ENCODE data around the gene PRDM16. TPM values are rescaled to one million over a fixed set of nuclear protein-coding genes. Genes with fewer than 3 reads are reported as not detected.

PRDM16 gene
- total and polyA plus RNA-seq, 2 of the 8 experiments (the other 6 are each of a cell fraction or from before 2014, with no cell fraction given), result 0.39 to 0.43 TPM

DNA sequence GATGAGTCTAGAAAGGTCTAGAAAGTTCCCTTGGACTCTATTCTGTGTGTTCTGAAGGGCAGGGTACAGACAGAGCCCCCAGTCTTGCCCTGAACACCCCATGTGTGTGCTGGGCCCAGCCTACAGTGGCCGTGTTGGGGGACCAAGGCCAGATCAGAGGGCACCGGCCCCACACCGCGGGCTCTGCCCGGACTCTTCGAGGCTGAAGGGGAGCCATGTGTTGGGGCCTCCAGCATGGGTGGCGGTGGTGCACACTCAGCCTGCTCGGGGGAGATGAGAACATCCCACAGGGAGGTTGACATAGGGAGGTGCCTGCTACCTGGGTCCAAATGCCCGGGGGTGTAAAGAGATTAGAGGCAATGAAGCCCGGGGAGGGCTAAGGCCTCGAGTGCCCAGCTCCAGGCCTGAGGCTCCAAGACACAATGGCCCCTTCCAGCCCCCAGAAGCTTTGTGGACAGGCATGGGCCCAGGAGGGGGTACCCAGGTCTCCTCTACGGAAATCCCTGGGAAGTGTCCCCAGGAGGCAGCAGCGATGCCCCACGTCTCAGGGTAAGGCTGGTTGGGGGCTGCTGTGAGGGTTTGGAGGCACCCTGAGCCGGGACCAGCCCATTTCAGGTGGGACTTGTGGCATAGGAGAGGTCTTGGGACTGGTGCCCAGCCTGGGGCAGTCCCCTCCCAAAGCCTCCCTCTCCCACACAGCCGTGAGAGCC is 397.5 kb downstream of the PRDM16 start (continued):
- no peak for TF ChIP-seq FOSL1 (IDR thresholded peaks at IDR 0.05; ENCODE audit: insufficient read depth, low read depth, low read length)
- no peak for TF ChIP-seq HDAC2 (IDR thresholded peaks at IDR 0.05; ENCODE audit: borderline replicate concordance in 1 of 2, low read depth in 2 of 2, low read length in 2 of 2)
- TF ChIP-seq RNF2 (IDR thresholded peaks at IDR 0.05; ENCODE audit: borderline replicate concordance, low read depth, low read length, missing control alignments, poor library complexity, severe bottlenecking), result no peak
- TF ChIP-seq SRF (IDR thresholded peaks at IDR 0.05; ENCODE audit: low read depth, low read length), result no peak
- no peak for TF ChIP-seq SUZ12 (IDR thresholded peaks at IDR 0.05; ENCODE audit: low read length)
- TF ChIP-seq EP300 (IDR thresholded peaks at IDR 0.05; ENCODE audit: borderline replicate concordance in 1 of 2, low read depth in 2 of 2, low read length in 2 of 2), result no peak
- no peak for TF ChIP-seq YY1 (IDR thresholded peaks at IDR 0.05; ENCODE audit: low read depth, low read length)
- TF ChIP-seq RXRA (IDR thresholded peaks at IDR 0.05; ENCODE audit: insufficient read depth, low read depth, low read length), result no peak
- no peak for TF ChIP-seq E2F6 (IDR thresholded peaks at IDR 0.05)

Data from H1 (cell line).